GM23248 (cell line): ENCODE results near the gene REXO4.

Experiments
- EZH2 ChIP-seq: fragments of 200-600 bp; sonication (generic); IDR thresholded peaks from 2 replicates; pipeline ENCODE4 v1.6.1; 2018; ENCODE audit warnings: antibody characterized with exemption, mild to moderate bottlenecking; ENCODE audit not compliant: insufficient read depth, poor library complexity, severe bottlenecking
- EZH2phosphoT487 ChIP-seq: fragments of 200-600 bp; sonication (generic); IDR thresholded peaks from 2 replicates; pipeline ENCODE4 v1.6.1; 2018; ENCODE audit warnings: antibody characterized with exemption, moderate library complexity, mild to moderate bottlenecking, low read depth; ENCODE audit not compliant: insufficient read depth

DNA sequence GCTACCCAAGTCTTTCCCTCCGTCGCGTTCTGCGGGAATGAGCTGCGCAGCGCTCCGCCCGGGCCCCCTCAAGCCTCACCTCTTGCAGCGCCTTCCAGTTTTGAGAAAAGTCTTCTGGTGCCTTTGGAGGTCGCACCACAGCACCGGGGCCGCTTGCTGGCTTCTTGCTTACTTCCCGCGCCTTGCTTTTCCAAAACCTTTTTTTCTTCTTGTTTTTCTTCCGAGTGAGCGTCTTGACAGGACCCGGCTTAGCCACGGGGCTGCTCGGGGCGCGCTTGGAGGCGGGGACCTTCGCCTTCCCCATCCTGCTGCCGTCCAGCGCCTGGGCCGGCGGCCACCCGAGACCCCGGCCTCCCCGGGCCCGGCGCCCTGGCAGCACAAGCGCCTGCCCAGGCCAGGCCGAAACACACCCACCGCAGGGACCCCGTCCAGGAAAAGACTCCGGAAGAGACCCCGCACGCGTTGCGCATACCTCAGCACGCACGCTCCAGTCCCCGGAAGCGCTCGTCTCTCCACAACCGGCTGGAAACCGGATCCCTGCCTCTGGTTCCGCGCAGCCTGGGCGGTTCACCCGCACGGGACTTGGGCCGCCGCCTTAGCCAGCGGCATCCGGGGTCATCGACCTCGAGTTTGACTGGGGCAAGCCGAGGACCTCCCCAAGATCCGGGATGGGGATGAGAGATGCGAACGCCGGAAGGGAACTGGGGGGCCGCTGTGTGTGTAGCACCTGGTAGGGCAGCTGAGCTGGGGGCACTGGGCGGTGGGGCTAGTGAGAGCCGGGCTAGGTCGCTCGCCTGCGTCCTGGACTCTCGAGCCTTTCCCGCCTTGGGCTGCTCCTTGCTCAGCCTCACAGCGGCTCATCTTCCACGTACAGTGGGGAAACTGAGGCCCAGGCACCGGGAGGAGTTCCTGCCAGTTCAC, at the start of gene REXO4:
- TF ChIP-seq EZH2phosphoT487 (no peak), EZH2 (no peak)
